Prostate gland (tissue), 2 donors: ENCODE results near the gene FOXB2. TPM values are rescaled to one million over a fixed set of nuclear protein-coding genes. Genes with fewer than 3 reads are reported as not detected.

Experiments used
- DNase-seq: peaks from one replicate; pipeline ENCODE4 v3.0.0-alpha.2; 2019; ENCODE audit warnings: low spot score
- H3K27ac ChIP-seq, 2 donors: fragments of 200-600 bp; sonication (generic); 2 replicates each; pipeline ENCODE4 v1.5.1; 2017 to 2019
- H3K27me3 ChIP-seq: fragments of 200-600 bp; sonication (generic); replicated peaks from 2 replicates; pipeline ENCODE4 v1.5.1; 2019; ENCODE audit not compliant: insufficient read depth
- H3K36me3 ChIP-seq, 2 donors: fragments of 200-600 bp; sonication (generic); 1 replicate in 1 of 2; 2 replicates in 1 of 2; pipeline versions ENCODE4 v1.5.1 to v1.8.1; 2017 to 2019
- H3K4me1 ChIP-seq: fragments of 200-600 bp; sonication (generic); replicated peaks from 2 replicates; pipeline ENCODE4 v1.5.1; 2019
- H3K4me3 ChIP-seq, 2 donors: fragments of 200-600 bp; sonication (generic); 2 replicates each; pipeline ENCODE4 v1.5.1; 2017 to 2019
- H3K9me3 ChIP-seq: fragments of 200-600 bp; sonication (generic); 2 replicates; pipeline ENCODE4 v1.5.1; 2017
- POLR2A ChIP-seq: fragments of 450-650 bp; IDR thresholded peaks from one replicate; pipeline ENCODE4 v1.6.1; 2016; ENCODE audit warnings: antibody characterized with exemption, mild to moderate bottlenecking
- POLR2AphosphoS5 ChIP-seq: sonication (generic); formaldehyde crosslinking; IDR thresholded peaks from one replicate; pipeline ENCODE4 v1.6.1; 2017; ENCODE audit warnings: antibody characterized with exemption
- WGBS: methylation state at CpG from one replicate; pipeline ENCODE4 v1.1.5; 2018; 5-methylcytosine and 5-hydroxymethylcytosine counted together
- intact Hi-C: fragments of 100-400 bp; cut with DNase I; formaldehyde crosslinking; loops from one replicate; pipeline ENCODE4 v1.14.2; 2022
- total RNA-seq, 2 donors: library from RNA; depleted of rRNA; stranded (reverse); fragments of >200 nt; gene quantifications; one replicate each; pipeline ENCODE4 v1.1.0, GENCODE V29; 2016
- TF ChIP-seq, protein P1 (sequence below), 4 experiments: fragments of 200-600 bp in 2 of 4; fragments of 450-650 bp in 2 of 4; sonication (generic) in 2 of 4; IDR thresholded peaks; 1 replicate in 3 of 4; 2 replicates in 1 of 4; pipeline ENCODE4 v1.5.1; 2016 to 2019; ENCODE audit warnings: antibody characterized with exemption in 4 of 4, mild to moderate bottlenecking in 2 of 4, moderate library complexity in 2 of 4

The FOXB2 gene
- total RNA-seq, 2 donors from 2014 or later: not detected

DNA sequence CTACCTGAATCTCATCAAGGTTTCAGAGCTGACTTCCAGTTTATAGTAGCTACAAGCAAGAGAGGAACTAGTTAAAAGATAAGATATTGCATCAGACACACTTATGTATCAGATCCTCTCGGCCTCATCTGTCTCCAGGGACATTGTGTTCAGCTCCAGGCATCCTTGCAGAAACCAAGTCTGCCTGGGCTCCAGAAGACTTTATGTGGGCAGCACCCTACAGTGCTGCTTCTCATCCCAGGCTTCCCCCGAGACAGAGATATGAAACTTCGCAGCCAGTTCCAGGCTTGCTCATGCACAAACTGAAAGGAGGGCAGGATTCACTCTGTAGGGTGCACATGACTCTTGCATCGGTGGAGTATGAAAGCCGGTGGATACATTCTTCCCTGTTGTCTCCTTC, 33.9 kb upstream of the FOXB2 start:
- Histone ChIP-seq H3K9me3 (no peaks in the 10 kb centered on the region), H3K27me3 (no peaks in the 10 kb centered on the region), H3K36me3 (no peaks in the 10 kb centered on the region), H3K27ac (no peak overlapping the region), H3K4me3 (no peak overlapping the region), H3K4me1 (no peaks in the 10 kb centered on the region)
- intact Hi-C loops: loop anchor here (5.0 to 10.0 kb wide), 2 partner anchors 81 to 173 kb away; partner anchors contain the start of gene PRUNE2
- 80% methylated on average over 5 of the region's 5 CpGs for WGBS
- TF ChIP-seq POLR2AphosphoS5 (no peak), POLR2A (no peak)
- TF ChIP-seq, protein P1, sequence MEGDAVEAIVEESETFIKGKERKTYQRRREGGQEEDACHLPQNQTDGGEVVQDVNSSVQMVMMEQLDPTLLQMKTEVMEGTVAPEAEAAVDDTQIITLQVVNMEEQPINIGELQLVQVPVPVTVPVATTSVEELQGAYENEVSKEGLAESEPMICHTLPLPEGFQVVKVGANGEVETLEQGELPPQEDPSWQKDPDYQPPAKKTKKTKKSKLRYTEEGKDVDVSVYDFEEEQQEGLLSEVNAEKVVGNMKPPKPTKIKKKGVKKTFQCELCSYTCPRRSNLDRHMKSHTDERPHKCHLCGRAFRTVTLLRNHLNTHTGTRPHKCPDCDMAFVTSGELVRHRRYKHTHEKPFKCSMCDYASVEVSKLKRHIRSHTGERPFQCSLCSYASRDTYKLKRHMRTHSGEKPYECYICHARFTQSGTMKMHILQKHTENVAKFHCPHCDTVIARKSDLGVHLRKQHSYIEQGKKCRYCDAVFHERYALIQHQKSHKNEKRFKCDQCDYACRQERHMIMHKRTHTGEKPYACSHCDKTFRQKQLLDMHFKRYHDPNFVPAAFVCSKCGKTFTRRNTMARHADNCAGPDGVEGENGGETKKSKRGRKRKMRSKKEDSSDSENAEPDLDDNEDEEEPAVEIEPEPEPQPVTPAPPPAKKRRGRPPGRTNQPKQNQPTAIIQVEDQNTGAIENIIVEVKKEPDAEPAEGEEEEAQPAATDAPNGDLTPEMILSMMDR (IDR thresholded peaks at IDR 0.05): no peak
- no peak for DNase-seq

DNA sequence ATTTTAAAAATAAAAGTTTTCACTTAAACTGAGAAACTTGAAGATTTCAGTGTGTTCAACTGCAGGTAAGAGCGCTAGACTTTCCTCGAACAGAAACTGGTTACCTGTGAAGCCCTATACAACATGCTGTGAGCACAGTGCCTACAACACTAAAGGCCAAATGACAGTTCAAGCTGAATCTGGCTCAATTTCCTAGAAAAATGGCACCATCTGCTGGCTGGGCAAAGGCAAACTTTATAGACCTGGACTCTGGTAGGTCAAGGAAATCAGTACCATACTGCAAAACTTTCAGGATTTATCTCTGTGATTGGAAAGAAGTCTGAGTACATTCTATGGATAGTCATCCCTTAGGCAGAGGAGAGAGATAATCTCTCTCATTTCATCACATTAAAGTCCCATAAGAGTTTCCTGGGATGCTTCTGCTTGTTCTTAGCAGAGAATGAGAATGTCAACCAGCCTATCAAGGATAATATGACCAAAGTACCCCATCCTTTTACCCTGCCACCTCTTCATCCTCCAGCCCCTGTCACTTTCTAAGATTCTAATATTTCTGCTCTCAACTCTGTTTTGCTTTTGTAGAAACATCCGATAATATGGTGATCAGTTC, 31.8 kb upstream of the FOXB2 start:
- Histone ChIP-seq H3K36me3 (no peaks in the 10 kb centered on the region), H3K4me1 (no peaks in the 10 kb centered on the region), H3K27ac (no peak overlapping the region), H3K4me3 (no peak overlapping the region), H3K27me3 (no peaks in the 10 kb centered on the region), H3K9me3 (no peaks in the 10 kb centered on the region)
- 64% methylated on average over 3 of the region's 3 CpGs for WGBS
- DNase-seq: no peak
- TF ChIP-seq, protein P1 (IDR thresholded peaks at IDR 0.05): peak in 3 of 4 experiments; percentile 44 to 59 (median 54)
- TF ChIP-seq POLR2AphosphoS5: no peak
- intact Hi-C loops: loop anchor here (2.0 to 10.0 kb wide), 3 partner anchors 83 to 231 kb away; partner anchors contain the start of gene PRUNE2

DNA sequence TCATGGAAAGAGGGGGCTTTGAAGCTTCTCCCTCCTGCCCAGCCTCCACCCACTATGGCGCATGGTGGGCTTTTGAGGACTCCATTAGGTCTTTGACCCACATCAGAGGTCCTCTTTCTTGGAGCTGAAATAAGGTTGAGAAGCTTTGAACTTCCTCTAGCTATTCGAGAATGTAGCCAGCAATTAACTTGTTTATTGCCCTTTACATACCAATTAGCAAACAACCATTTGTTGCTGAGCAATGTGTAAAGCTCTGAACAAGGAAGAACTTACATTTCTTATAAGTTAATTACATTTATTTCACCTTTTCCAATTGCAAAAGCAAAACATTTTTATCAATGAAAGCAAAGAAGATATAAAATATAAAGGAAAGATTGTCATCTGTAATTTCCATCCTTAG, 30.5 kb upstream of the FOXB2 start:
- H3K27ac ChIP-seq: no peak overlapping the region
- H3K27me3 ChIP-seq: no peaks in the 10 kb centered on the region
- intact Hi-C loops: loop anchor here (5.0 to 10.0 kb wide), 2 partner anchors 84 to 177 kb away; partner anchors contain the start of gene PRUNE2

DNA sequence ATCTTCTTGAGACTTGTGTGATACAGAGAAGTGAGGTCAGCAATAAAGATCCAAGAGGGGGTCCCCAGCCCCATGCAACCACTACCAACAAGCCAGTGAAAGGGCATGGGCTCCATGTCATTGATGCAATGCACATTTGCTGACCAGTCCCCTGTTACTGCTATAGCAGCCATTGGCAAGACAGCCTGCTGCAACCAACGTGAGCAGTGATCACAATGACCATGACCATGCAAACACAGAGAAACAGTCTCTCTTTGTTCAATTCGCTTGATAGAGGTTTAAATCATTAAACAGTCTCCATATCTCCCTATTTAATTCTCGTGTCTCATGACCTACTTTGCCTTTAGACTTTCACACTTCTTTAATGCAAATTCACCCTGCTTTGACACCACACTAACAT, 30.0 kb upstream of the FOXB2 start:
- Histone ChIP-seq H3K9me3 (no peaks in the 10 kb centered on the region), H3K27me3 (no peaks in the 10 kb centered on the region), H3K4me3 (no peak overlapping the region), H3K27ac (no peak overlapping the region), H3K4me1 (no peaks in the 10 kb centered on the region), H3K36me3 (no peaks in the 10 kb centered on the region)
- DNase-seq: no peak
- TF ChIP-seq POLR2A (no peak), POLR2AphosphoS5 (no peak)
- TF ChIP-seq, protein P1 (IDR thresholded peaks at IDR 0.05): no peak
- WGBS: 34% methylated on average over 3 of the region's 3 CpGs
- intact Hi-C loops: loop anchor here (5.0 to 10.0 kb wide), 2 partner anchors 85 to 177 kb away; partner anchors contain the start of gene PRUNE2

More for the DNA sequence above, 30.5 kb upstream of the FOXB2 start:
- Histone ChIP-seq H3K4me3 (no peak overlapping the region), H3K9me3 (no peaks in the 10 kb centered on the region), H3K36me3 (no peaks in the 10 kb centered on the region), H3K4me1 (no peaks in the 10 kb centered on the region)
- WGBS: 21% methylated on average over 2 of the region's 2 CpGs
- no peak for DNase-seq
- TF ChIP-seq, protein P1 (IDR thresholded peaks at IDR 0.05): no peak
- TF ChIP-seq POLR2A (no peak), POLR2AphosphoS5 (no peak)

DNA sequence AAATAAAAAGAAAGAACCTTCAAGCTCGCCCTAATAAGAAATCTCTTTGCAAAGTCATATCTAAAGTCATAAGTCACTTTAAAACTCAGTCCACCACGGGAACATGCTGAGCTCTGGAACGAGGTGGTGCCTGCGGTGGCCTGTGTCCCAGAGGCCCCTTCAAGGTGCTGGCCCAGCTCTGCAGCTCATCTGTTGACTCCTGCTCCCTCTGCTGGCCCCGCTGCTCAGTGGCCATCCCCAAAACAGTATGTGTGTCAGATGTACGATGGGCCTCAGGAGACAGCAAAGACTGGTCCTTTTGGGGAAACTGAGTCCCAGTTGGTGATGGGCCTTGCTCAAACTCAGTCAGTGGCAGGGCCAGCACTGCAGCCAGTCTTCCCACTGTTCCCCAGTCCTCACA, 22.8 kb upstream of the FOXB2 start:
- DNase-seq: no peak
- WGBS: 10% methylated on average over 6 of the region's 6 CpGs
- intact Hi-C loops: loop anchor here (10.0 kb wide), 1 partner anchor 552 kb away; no protein-coding TSS in a partner anchor
- Histone ChIP-seq H3K4me3 (no peak overlapping the region), H3K36me3 (no peaks in the 10 kb centered on the region), H3K27ac (no peak overlapping the region), H3K4me1 (no peaks in the 10 kb centered on the region), H3K27me3 (no peaks in the 10 kb centered on the region), H3K9me3 (no peaks in the 10 kb centered on the region)
- no peak for TF ChIP-seq POLR2A
- TF ChIP-seq, protein P1 (IDR thresholded peaks at IDR 0.05): peak in 3 of 4 experiments; percentile 38 to 53 (median 45)
